ENCODE measurements around the gene SLC27A5. TPM values are rescaled to one million over a fixed set of nuclear protein-coding genes. Genes with fewer than 3 reads are reported as not detected.

The SLC27A5 gene
- total and polyA plus RNA-seq, 9 of the 15 experiments (the other 6 are each of a cell fraction or from before 2014, with no cell fraction given), result 42.2 to 318 (median 64.7) TPM

DNA sequence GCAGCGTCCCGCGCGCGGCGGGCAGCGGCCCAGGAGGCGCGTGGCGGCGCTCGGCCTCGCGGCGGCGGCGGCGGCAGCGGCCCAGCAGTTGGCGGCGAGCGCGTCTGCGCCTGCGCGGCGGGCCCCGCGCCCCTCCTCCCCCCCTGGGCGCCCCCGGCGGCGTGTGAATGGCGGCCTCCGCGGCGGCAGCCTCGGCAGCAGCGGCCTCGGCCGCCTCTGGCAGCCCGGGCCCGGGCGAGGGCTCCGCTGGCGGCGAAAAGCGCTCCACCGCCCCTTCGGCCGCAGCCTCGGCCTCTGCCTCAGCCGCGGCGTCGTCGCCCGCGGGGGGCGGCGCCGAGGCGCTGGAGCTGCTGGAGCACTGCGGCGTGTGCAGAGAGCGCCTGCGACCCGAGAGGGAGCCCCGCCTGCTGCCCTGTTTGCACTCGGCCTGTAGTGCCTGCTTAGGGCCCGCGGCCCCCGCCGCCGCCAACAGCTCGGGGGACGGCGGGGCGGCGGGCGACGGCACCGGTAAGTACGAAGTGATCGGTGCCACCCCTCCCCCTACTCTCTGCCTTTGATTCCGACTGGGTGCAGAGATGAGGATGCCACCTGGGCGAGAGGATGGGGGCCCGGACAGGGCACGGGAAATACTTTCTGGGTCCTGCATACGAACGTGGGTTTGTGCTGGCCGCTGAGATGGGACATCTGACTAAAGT is 32.9 kb upstream of the SLC27A5 start:
- Histone ChIP-seq H3K36me3 (ENCODE audit: control insufficient read depth, insufficient read depth, low read length) (peaks cover 49% of the 10 kb centered on the region), H3K9ac (ENCODE audit: insufficient read depth in 1 of 2, low read depth in 2 of 2, low read length in 2 of 2) (peak overlapping the region; percentile 88 to 98), H3K27ac (ENCODE audit: extremely low read depth, low read depth, low read length) (peak overlapping the region; percentile 88), H3K27me3 (ENCODE audit: control insufficient read depth in 2 of 2, insufficient read depth in 2 of 2, low read length in 2 of 2) (no peaks in the 10 kb centered on the region), H3K4me2 (ENCODE audit: insufficient read depth, low read length) (peak overlapping the region; percentile 89), H4K20me1 (replicated peaks; ENCODE audit: control insufficient read depth, insufficient read depth, low read length) (peaks cover 44% of the 10 kb centered on the region), H2AFZ (ENCODE audit: low read depth, low read length) (peak overlapping the region; percentile 75; the same call in 1 of the 2 replicates), H3K4me1 (replicated peaks in 1 of 2; ENCODE audit: control insufficient read depth in 2 of 2, insufficient read depth in 2 of 2, low read length in 2 of 2) (peaks cover 13 to 35% of the 10 kb centered on the region in 2 experiments; a peak in 4 of 5 replicates), H3K79me2 (ENCODE audit: control insufficient read depth, insufficient read depth, low read length) (peaks cover 49% of the 10 kb centered on the region), H3K4me3 (peak overlapping the region; percentile 100), H3K9me3 (replicated peaks; ENCODE audit: control insufficient read depth, insufficient read depth, low read depth, low read length) (no peaks in the 10 kb centered on the region), H3K9me1 (ENCODE audit: control insufficient read depth, insufficient read depth, low read length) (peaks cover 8% of the 10 kb centered on the region)
- WGBS (ENCODE audit: insufficient coverage, low coverage, missing lambda C conversion rate), result 1% methylated on average over 35 of the region's 92 CpGs
- in situ Hi-C loops (cut with MboI) (no loop called here), intact Hi-C loops (cut with micrococcal nuclease) (no loop called here)
- no peak for FAIRE-seq
- peak; percentile 53 for ATAC-seq
- POLR2A ChIA-PET, result interaction anchor here (1.2 to 3.9 kb wide), 4 partner anchors 9 to 25 kb away, joined by 10 to 48 read pairs (median 12); partner anchors contain the start of genes CHMP2A and ZBTB45
- DNase-seq (ENCODE audit: extremely low read depth in 1 of 4, low spot score in 3 of 4), result peak; percentile 79 to 92 (median 88)
- CTCF ChIA-PET (ENCODE audit: low intra/inter-chr PET ratio), result interaction anchor here (1.6 kb wide), 1 partner anchor 26 kb away, joined by 4 read pairs; no protein-coding TSS in a partner anchor
- no TSS peak for BruUV-seq (replicated peaks)
- TF ChIP-seq E2F3 (CRISPR knock-in tag; IDR thresholded peaks at IDR 0.05), result no peak
- no peak for TF ChIP-seq NR4A1 (CRISPR knock-in tag; IDR thresholded peaks at IDR 0.05)
- no peak for TF ChIP-seq NR4A1 (tag; IDR thresholded peaks at IDR 0.05)
- no peak for TF ChIP-seq FOSL1 (tag; conservative IDR thresholded peaks at IDR 0.05)
- peak in 1 of 2 experiments; percentile 31; a peak in 1 of 4 replicates for TF ChIP-seq FOXA3 (CRISPR knock-in tag; conservative IDR thresholded peaks at IDR 0.05 in 1 of 2, IDR thresholded peaks at IDR 0.05 in 1 of 2)
- TF ChIP-seq SMARCA4 (IDR thresholded peaks at IDR 0.05), result no peak
- TF ChIP-seq POLR2H (tag; IDR thresholded peaks at IDR 0.05; ENCODE audit: low read depth), result peak; percentile 3; the same call in 1 of the 2 replicates
- no peak for TF ChIP-seq ZNF75A (CRISPR knock-in tag; IDR thresholded peaks at IDR 0.05)
- TF ChIP-seq, protein P1, sequence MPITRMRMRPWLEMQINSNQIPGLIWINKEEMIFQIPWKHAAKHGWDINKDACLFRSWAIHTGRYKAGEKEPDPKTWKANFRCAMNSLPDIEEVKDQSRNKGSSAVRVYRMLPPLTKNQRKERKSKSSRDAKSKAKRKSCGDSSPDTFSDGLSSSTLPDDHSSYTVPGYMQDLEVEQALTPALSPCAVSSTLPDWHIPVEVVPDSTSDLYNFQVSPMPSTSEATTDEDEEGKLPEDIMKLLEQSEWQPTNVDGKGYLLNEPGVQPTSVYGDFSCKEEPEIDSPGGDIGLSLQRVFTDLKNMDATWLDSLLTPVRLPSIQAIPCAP (CRISPR knock-in tag; IDR thresholded peaks at IDR 0.05; ENCODE audit: borderline replicate concordance), result no peak
- TF ChIP-seq, protein P2, sequence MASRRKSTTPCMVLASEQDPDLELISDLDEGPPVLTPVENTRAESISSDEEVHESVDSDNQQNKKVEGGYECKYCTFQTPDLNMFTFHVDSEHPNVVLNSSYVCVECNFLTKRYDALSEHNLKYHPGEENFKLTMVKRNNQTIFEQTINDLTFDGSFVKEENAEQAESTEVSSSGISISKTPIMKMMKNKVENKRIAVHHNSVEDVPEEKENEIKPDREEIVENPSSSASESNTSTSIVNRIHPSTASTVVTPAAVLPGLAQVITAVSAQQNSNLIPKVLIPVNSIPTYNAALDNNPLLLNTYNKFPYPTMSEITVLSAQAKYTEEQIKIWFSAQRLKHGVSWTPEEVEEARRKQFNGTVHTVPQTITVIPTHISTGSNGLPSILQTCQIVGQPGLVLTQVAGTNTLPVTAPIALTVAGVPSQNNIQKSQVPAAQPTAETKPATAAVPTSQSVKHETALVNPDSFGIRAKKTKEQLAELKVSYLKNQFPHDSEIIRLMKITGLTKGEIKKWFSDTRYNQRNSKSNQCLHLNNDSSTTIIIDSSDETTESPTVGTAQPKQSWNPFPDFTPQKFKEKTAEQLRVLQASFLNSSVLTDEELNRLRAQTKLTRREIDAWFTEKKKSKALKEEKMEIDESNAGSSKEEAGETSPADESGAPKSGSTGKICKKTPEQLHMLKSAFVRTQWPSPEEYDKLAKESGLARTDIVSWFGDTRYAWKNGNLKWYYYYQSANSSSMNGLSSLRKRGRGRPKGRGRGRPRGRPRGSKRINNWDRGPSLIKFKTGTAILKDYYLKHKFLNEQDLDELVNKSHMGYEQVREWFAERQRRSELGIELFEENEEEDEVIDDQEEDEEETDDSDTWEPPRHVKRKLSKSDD (conservative IDR thresholded peaks at IDR 0.05; ENCODE audit: low read length), result no peak
- TF ChIP-seq ZNF444 (CRISPR knock-in tag; IDR thresholded peaks at IDR 0.05), result no peak
- no peak for TF ChIP-seq SMARCA5 (IDR thresholded peaks at IDR 0.05)
- no peak for TF ChIP-seq ZNF717 (CRISPR knock-in tag; IDR thresholded peaks at IDR 0.05)
- TF ChIP-seq, protein P3, sequence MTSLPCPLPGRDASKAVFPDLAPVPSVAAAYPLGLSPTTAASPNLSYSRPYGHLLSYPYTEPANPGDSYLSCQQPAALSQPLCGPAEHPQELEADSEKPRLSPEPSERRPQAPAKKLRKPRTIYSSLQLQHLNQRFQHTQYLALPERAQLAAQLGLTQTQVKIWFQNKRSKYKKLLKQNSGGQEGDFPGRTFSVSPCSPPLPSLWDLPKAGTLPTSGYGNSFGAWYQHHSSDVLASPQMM (CRISPR knock-in tag; IDR thresholded peaks at IDR 0.05), result no peak
- no peak for TF ChIP-seq ZNF217 (CRISPR knock-in tag; IDR thresholded peaks at IDR 0.05)
- no peak for TF ChIP-seq PHB2 (IDR thresholded peaks at IDR 0.05; ENCODE audit: low read depth)
- TF ChIP-seq JUNB (CRISPR knock-in tag; conservative IDR thresholded peaks at IDR 0.05), result no peak
- peak; percentile 72 for TF ChIP-seq RBBP5 (IDR thresholded peaks at IDR 0.05; ENCODE audit: borderline replicate concordance, insufficient read depth, low read length, poor library complexity, severe bottlenecking)
- no peak for TF ChIP-seq HMGN3 (IDR thresholded peaks at IDR 0.05; ENCODE audit: borderline replicate concordance, extremely low read depth, insufficient read length, low read depth, low read length)
- TF ChIP-seq ZNF584 (CRISPR knock-in tag; IDR thresholded peaks at IDR 0.05; ENCODE audit: low read depth), result no peak

Measured in K562 (cell line).